GM12865 (cell line): ENCODE data around the gene TNFRSF17.
"Not testable (repeated sequence)": the region's sequence is repeated elsewhere in the genome, so short reads cannot be mapped to it uniquely, and the experiment has no call there.

ENCODE experiments used
- DNase-seq: peaks from one replicate; pipeline ENCODE4 v3.0.0; 2010; ENCODE audit warnings: low read depth
- H3K4me3 ChIP-seq: 2 replicates; pipeline ENCODE4 v1.5.1; 2011; ENCODE audit warnings: mild to moderate bottlenecking, low read depth, low read length, control low read depth
- TF ChIP-seq, protein P1 (sequence below): IDR thresholded peaks from 2 replicates; pipeline ENCODE4 v1.5.1; 2011; ENCODE audit warnings: low read length, control low read depth, low read depth, inconsistent platforms; ENCODE audit not compliant: insufficient read depth; ENCODE audit errors: missing control alignments

Gene TNFRSF17

DNA sequence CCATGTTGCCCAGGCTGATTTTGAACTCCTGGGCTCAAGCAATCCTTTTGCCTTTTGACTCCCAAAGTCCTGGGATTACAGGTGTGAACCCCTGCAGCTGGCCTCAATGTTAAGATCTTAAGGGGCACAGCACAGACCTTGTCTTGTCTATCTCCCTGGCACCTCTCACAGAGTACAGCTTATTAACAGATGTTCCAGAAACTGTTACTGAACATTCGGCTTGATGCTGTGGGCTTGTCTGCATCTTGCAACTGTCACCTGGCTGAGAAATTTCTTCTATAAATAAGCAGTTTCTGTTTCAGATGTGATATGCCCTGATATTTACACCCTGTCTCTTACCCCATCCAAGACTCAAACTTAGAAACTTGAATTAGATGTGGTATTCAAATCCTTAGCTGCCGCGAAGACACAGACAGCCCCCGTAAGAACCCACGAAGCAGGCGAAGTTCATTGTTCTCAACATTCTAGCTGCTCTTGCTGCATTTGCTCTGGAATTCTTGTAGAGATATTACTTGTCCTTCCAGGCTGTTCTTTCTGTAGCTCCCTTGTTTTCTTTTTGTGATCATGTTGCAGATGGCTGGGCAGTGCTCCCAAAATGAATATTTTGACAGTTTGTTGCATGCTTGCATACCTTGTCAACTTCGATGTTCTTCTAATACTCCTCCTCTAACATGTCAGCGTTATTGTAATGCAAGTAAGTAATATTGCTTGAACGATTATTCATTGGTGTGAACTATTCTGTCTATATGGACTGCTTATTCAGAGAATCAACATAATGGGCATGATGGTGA lies at the start of gene TNFRSF17:
Gene TNFRSF17, plus strand, starts transcription at position 450 of the 791 bp plus-strand sequence. Its CDS starts 115 bp downstream, at position 565.
- TF ChIP-seq, protein P1, sequence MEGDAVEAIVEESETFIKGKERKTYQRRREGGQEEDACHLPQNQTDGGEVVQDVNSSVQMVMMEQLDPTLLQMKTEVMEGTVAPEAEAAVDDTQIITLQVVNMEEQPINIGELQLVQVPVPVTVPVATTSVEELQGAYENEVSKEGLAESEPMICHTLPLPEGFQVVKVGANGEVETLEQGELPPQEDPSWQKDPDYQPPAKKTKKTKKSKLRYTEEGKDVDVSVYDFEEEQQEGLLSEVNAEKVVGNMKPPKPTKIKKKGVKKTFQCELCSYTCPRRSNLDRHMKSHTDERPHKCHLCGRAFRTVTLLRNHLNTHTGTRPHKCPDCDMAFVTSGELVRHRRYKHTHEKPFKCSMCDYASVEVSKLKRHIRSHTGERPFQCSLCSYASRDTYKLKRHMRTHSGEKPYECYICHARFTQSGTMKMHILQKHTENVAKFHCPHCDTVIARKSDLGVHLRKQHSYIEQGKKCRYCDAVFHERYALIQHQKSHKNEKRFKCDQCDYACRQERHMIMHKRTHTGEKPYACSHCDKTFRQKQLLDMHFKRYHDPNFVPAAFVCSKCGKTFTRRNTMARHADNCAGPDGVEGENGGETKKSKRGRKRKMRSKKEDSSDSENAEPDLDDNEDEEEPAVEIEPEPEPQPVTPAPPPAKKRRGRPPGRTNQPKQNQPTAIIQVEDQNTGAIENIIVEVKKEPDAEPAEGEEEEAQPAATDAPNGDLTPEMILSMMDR: no peak
- peak within 1 kb of the TSS; percentile 91 for H3K4me3 ChIP-seq
- DNase-seq: peak; percentile 95

DNA sequence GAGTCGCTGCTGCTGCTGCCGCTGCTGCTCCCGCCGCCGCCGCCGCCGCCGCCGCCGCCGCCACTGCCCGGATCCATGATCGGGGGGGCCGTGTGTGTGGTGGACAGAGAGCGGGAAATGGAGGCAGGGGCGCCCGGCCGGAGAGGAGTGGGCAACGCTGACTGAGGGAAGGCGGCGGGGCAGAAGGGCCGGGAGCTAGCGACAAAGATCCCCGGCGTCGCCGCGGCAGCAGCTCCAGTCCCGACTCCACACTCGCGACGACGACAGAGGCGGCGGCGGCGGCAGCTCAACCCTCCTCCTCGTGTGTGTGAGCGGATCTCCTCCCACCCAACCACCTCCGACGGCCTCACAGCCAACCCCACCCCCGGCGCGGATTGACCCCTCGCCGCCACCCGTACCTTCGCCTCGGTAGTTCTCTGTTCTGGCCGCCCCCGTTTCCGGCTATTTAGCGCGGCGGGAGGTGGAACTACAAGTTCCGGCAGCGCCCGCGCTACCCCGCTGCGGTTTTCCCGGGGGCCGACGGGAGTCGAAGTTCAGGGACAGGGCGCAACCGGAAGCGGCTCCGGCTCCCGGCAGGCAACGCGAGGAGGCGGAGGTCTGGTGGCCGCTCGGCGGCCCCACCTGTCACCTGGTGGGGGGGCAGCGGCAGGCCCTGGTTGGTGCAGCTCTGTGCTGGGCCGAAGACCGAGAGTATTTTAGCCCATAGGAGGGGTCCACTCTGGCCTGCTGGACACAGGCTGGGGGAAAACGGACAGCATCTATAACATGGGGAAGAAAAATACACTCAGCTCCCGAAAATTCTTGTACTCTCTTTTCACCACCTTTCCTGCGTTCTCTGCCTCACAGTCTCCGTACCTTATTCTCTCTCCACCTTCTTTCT lies 49.1 kb upstream of the TNFRSF17 start, which contains the start of gene GSPT1:
Gene GSPT1, minus strand, starts transcription at position 313 of the 880 bp plus-strand sequence. Its CDS starts 236 bp downstream, at position 77.
- H3K4me3 ChIP-seq: peak within 1 kb of the TSS; percentile 85
- TF ChIP-seq, protein P1: peak; percentile 27
- DNase-seq: peak; percentile 100

DNA sequence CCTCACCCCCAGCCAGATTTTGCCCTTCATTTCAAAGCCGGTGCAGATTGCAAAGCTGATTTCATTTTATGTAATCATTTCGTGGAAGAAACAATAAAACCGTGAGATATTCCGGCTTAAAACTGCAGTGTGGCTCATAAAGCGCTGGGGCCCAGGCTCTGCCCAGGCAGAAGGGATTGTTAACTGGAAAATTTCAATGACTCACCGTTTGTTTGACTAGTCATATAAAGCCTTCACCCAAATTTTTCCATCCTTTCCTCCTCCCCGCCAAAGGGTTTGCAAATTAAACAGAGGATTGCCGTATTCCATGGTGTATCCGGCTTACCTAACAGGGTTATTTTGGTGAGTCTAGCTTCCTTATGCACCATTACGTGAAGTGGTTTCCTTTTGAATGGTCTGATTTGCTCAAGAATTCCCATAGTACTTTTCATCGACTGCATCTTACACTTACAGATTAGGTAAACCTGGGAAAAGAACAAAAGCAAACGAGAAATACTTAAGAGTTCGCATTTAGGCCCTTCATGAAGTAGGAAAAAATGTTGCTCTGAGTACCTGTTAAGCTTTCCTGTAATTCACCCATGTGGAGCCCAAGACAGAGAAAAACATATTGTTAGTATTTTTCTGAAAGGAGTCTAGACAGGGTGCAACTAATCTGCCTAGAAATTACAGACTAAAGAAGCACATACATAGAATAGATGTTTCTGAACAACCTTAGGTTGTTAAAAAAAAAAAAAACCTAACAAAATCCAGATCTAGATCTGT lies 48.3 kb upstream of the TNFRSF17 start:
- no peak for DNase-seq
- TF ChIP-seq, protein P1: no peak
- peak overlapping the region; percentile 64 for H3K4me3 ChIP-seq

DNA sequence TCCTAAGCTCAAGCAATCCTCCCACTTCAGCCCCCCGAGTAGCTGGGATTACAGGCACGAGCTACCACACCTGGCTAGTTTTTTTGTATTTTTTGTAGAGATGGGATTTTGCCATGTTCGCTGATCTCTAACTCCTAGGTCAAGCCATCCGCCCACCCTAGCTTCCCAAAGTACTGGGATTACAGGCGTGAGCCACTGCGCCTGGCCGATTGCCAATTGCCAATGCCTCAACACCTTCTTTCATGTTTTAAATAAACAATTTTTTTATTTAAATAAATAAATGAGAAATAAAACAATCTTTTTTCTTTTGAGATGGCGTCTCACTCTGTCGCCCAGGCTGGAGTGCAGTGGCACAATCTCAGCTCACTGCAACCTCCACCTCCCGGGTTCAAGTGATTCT lies 41.0 kb upstream of the TNFRSF17 start:
- DNase-seq, H3K4me3 ChIP-seq: not testable (repeated sequence)

DNA sequence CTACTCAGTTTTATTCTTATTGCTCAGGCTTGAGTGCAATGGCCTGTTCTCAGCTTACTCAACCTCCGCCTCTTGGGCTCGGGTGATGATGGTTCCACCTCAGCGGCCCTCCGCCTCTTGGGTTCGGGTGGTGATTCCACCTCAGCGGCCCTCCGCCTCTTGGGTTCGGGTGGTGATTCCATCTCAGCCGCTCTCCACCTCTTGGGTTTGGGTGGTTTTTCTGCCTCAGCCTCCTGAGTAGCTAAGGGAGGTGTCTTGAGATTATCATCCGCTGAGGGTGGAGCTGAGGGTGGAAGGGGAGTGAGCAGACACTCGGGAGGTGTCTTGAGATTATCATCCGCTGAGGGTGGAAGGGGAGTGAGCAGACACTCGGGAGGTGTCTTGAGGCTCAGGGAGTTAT lies 37.7 kb upstream of the TNFRSF17 start:
- DNase-seq: not testable (repeated sequence)

DNA sequence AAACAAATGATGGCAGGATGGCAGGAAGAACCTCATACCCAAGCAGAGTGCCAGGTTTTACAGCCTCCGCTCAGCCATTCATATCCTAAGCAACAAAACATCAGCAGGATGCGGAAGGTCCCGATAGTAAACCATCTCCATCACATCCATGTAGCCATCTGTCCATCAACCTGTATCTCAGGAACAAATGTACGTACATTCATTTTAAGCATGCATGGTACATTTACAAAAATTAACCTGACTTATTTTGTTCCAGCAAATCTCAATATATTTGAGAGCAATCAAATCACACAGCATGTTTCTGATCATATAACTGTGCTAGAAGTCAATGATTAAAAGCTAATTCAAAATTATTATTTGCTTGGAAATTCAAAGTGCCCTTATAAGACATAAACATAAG lies 23.1 kb upstream of the TNFRSF17 start, which contains the start of gene NPIPB2:
Gene NPIPB2, minus strand, starts transcription at position 101 of the 400 bp plus-strand sequence. Its CDS starts 0 bp downstream, at position 101.
- not testable (repeated sequence) for DNase-seq, H3K4me3 ChIP-seq

More for the DNA sequence above, 37.7 kb upstream of the TNFRSF17 start:
- H3K4me3 ChIP-seq: not testable (repeated sequence)

DNA sequence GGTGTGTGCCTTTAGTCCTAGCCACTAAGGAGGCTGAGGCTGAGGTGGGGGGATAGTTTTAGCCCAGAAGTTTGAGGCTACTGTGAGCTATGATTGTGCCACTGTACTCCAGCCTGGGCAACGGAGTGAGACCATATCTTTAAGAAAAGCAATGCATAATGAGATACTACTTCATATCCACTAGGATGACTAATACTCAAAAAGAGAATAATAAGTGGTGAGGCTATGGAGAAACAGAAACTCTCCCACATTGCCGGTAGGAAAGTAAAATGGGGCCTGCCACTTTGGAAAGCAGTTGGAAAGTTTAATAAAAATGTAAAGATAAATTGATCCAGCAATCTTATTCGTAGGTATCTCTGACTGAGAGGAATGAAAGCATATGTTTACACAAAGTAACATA lies 18.6 kb upstream of the TNFRSF17 start:
- H3K4me3 ChIP-seq: no peak overlapping the region
- no peak for DNase-seq
- TF ChIP-seq, protein P1: no peak

DNA sequence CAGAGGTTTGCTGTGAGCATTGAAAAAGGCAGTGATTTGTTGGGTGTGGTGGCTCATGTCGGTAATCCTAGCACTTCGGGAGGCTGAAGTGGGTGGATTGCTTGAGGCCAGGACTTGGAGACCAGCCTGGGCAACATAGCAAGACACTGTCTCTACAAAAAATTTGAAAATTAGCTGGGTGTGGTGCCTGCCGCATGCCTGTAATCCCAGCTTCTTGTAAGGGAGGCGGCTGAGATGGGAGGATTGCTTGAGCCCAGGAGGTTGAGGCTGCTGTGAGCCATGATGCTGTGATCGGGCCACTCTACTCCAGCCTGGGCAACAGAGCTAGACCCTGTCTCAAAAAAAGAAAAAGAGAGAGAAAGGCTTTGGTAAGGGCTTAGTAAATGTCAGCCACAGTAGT lies 16.2 kb upstream of the TNFRSF17 start:
- no peak for DNase-seq
- no peak overlapping the region for H3K4me3 ChIP-seq
- TF ChIP-seq, protein P1: no peak
